Measurements from ENCODE around the gene FGD2.

FGD2 gene

DNA sequence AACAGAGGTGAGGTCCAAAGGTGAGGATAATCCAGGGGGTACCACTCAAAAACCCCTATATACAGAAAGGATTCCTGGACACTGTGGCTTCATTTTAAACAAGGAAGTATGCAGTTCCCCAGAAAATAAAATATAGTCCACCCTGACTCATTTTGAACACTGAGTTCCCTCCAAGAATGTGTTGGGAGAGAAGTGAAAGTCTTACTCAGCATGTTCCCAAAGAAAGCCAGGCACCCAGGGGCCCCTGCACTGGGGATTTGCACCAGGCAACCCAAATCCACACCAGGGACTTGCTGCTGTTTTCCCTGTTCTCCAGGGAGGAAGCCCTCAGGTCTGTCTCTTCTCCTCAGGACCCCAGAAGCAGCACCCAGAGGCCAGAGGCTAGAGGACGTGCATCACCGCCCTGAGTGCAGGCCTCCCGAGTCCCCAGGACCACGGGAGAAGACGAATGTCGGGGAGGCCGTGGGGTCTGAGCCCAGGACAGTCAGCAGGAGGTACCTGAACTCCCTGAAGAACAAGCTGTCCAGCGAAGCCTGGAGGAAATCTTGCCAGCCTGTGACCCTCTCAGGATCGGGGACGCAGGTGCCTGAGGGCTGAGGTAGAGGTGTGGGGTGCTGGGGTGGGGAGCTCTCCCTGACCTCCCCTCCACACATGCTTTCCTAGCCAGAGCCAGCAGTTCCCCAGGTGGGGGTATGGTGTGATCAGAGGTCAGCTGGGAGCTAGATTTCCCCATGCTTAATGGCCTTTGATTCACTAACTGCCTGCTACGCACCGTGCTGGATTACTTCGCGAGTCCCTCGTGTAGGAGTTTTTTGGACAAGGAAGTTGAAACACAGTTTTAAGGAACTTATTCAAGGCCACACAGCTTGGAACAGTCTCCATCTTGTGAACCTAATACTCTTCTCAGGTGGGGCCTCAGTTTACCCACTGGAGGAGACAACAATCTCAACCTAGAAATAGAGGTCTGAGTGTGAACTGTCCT is 3.3 kb downstream of the FGD2 start:
- Histone ChIP-seq H3K27ac (no peak overlapping the region), H3K27me3 (no peaks in the 10 kb centered on the region), H3K9me3 (no peaks in the 10 kb centered on the region), H3K4me1 (no peaks in the 10 kb centered on the region), H3K36me3 (no peaks in the 10 kb centered on the region), H3K4me3 (no peak overlapping the region)
- no peak for DNase-seq
- intact Hi-C loops (cut with DNase I; ENCODE audit: low total_unique reads), result no loop called here
- TF ChIP-seq, protein P1, sequence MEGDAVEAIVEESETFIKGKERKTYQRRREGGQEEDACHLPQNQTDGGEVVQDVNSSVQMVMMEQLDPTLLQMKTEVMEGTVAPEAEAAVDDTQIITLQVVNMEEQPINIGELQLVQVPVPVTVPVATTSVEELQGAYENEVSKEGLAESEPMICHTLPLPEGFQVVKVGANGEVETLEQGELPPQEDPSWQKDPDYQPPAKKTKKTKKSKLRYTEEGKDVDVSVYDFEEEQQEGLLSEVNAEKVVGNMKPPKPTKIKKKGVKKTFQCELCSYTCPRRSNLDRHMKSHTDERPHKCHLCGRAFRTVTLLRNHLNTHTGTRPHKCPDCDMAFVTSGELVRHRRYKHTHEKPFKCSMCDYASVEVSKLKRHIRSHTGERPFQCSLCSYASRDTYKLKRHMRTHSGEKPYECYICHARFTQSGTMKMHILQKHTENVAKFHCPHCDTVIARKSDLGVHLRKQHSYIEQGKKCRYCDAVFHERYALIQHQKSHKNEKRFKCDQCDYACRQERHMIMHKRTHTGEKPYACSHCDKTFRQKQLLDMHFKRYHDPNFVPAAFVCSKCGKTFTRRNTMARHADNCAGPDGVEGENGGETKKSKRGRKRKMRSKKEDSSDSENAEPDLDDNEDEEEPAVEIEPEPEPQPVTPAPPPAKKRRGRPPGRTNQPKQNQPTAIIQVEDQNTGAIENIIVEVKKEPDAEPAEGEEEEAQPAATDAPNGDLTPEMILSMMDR (IDR thresholded peaks at IDR 0.05), result no peak

DNA sequence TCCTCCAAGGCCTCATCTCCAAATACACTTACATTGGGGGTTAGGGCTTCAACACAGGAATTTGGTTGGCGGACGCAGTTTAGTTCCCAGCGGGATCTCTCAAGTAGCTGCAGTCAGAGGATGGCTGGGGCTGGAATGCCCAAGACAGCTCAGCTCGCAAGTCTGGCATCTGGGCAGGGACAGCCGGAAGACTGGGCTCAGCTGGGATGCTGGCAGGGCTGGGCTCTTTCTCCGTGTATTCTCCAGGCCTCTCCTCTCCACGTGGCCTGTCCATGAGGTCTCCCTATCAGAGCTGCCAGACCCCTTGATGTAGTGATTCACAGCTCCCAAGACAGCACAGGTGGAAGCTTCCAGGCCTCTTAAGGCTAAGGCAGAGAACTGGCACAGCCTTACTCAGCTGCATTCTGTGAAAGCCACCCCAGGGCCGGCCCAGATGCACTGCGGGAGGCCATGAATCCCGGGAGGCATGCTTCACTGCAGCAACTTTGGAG is 5.0 kb downstream of the FGD2 start:
- no peaks in the 10 kb centered on the region for H3K9me3 ChIP-seq
- H3K4me1 ChIP-seq, result no peaks in the 10 kb centered on the region
- no peak overlapping the region for H3K27ac ChIP-seq
- H3K36me3 ChIP-seq, result no peaks in the 10 kb centered on the region
- no peak for DNase-seq
- no peaks in the 10 kb centered on the region for H3K27me3 ChIP-seq
- no peak overlapping the region for H3K4me3 ChIP-seq
- TF ChIP-seq, protein P1 (IDR thresholded peaks at IDR 0.05), result no peak
- intact Hi-C loops (cut with DNase I; ENCODE audit: low total_unique reads), result loop anchor here (10.0 kb wide), 1 partner anchor 126 kb away; the partner anchor contains the start of gene C6orf89

DNA sequence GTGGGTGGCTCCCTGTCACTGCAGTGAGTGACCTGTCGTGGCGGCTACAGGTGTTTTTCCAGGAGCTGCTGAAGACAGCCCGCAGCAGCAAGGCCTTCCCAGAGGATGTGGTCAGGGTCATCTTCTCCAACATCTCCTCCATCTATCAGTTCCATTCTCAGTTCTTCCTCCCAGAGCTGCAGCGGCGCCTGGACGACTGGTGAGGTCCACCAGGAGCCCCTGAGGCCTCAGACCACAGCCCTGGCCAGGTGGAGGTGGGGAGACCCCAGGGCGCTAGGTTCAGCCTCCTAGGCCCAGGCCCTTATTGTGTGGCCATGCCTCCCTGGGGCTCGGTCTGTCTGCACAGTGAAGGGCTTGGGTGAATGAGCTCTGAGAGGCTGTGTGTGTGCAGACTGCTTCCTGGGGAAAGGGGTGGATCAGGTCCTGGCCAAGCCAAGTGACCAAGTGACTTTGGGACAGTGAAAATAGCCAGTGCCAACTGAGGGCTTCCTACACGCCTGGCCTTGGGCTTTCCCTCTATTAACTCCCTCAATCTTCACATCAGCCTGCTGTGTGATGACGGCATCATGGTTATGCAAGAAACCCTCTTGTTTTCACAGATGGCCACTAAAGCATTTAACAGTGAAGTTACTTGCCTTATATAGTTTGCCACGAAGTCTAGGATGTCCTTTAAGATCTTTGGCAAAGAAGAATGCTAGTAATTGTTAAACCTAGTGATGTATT is 6.4 kb downstream of the FGD2 start:
- no peak for DNase-seq
- TF ChIP-seq, protein P1 (IDR thresholded peaks at IDR 0.05), result no peak
- intact Hi-C loops (cut with DNase I; ENCODE audit: low total_unique reads), result loop anchor here (10.0 kb wide), 1 partner anchor 127 kb away; the partner anchor contains the start of gene C6orf89

DNA sequence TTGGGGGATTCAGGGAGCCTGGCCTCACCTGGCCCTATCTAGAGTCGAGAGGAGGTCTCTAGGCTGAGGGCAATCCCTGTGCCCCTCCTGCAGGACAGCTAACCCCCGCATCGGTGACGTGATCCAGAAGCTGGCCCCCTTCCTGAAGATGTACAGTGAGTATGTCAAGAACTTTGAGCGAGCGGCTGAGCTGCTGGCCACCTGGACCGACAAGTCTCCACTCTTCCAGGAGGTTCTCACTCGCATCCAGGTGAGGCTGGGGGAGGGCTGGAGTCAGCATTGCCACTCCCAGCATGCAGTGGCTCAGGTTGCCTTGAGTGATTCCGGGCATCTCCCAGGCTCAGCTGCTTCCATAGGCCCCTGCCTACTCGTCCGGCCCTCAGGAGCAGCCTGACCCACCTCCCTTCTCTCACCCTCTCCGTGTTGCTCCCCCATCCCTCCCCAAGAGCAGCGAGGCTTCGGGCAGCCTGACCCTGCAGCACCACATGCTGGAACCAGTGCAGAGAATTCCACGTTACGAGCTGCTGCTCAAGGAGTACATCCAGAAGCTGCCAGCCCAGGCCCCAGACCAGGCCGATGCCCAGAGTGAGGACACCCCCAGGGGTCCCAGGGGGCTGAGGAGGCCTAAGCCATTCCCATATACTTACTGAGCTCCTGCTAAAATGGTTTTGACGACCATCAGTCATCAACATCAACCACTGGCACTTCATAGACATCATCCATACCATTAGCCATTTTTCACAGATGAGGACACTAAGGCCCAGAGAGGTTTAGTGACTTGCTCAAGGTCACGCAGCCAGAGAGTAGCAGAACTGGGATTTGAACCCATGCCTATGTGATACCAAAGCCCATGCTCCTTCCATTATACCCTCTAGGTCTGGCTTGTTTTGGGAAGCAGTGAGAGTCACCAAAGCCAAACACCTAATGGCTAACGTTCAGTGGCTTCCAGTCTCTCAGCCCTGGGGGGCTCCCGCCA is 8.3 kb downstream of the FGD2 start:
- no peaks in the 10 kb centered on the region for H3K36me3 ChIP-seq
- TF ChIP-seq, protein P1 (IDR thresholded peaks at IDR 0.05), result no peak
- no peak overlapping the region for H3K4me3 ChIP-seq
- H3K9me3 ChIP-seq, result no peaks in the 10 kb centered on the region
- no peak overlapping the region for H3K27ac ChIP-seq
- no peaks in the 10 kb centered on the region for H3K27me3 ChIP-seq
- intact Hi-C loops (cut with DNase I; ENCODE audit: low total_unique reads), result loop anchor here (10.0 kb wide), 1 partner anchor 129 kb away; the partner anchor contains the start of gene C6orf89
- DNase-seq, result no peak
- H3K4me1 ChIP-seq, result peaks cover 0 to 12% (median 4%) of the 10 kb centered on the region in 4 donors

More for the DNA sequence above, 6.4 kb downstream of the FGD2 start:
- Histone ChIP-seq H3K27me3 (no peaks in the 10 kb centered on the region), H3K27ac (no peak overlapping the region), H3K36me3 (no peaks in the 10 kb centered on the region), H3K4me3 (no peak overlapping the region), H3K9me3 (no peaks in the 10 kb centered on the region), H3K4me1 (no peaks in the 10 kb centered on the region)
